Measurements from ENCODE around the gene CBFA2T3.

GRCh38 chr16:89023151-89023551, 46.1 kb upstream of the CBFA2T3 start:
- TF ChIP-seq CTCF (IDR thresholded peaks at IDR 0.05; ENCODE audit: borderline replicate concordance, extremely low read depth, low read length, poor library complexity, severe bottlenecking) (no peak), EZH2 (IDR thresholded peaks at IDR 0.05; ENCODE audit: borderline replicate concordance, low read depth, low read length, severe bottlenecking) (no peak)

All from DND-41 (cell line).